HG02610 (cell line): ENCODE data around the gene ZXDC.

Experiments used
- ATAC-seq: cut with Tn5 transposase; IDR thresholded peaks from one replicate; pipeline ENCODE4 v1.9.1; 2021; ENCODE audit warnings: mild to moderate bottlenecking, moderate library complexity; ENCODE audit not compliant: unreplicated experiment

ZXDC gene

DNA sequence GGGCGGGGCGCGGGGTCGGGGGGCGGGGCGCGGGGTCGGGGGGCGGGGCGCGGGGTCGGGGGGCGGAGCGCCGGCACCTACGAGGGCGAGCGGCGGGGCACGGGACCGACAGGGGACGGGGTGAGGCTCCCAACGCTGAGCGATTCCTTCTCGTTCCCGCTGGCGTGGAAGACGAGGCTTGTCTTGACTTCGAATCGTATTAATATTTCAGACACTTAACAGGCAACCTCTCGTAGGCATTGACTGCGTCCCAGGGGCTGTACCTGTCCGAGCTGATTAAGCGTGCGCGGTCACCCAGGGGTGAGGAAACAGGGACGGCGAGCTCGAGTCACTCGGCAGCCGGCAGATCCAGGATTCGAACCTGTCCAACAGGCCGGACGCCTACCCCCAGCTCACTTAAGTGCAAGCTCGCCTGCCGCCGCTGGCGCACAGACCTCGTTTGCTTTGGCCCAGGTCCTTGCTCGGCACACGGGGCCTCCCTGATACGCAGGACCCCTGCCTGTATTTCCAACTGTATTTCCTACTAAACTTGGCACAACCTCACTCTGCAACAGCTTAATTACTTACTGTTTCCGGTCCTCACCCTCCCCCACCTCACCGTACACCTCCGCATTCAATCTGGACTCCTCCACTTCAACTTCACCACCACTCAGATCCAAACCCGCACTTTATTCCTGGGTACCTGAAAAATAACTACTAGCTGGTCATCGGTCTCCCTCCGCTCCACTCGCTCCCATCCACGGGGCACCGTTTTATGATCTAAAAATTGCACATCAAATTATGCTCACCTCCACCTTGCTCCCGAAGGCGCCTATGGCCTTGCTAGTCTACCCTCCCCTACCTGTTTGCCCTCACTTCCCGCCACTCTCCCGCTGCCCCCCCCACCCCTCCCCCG lies 722 bp upstream of the ZXDC start:
- ATAC-seq: peak; percentile 25

DNA sequence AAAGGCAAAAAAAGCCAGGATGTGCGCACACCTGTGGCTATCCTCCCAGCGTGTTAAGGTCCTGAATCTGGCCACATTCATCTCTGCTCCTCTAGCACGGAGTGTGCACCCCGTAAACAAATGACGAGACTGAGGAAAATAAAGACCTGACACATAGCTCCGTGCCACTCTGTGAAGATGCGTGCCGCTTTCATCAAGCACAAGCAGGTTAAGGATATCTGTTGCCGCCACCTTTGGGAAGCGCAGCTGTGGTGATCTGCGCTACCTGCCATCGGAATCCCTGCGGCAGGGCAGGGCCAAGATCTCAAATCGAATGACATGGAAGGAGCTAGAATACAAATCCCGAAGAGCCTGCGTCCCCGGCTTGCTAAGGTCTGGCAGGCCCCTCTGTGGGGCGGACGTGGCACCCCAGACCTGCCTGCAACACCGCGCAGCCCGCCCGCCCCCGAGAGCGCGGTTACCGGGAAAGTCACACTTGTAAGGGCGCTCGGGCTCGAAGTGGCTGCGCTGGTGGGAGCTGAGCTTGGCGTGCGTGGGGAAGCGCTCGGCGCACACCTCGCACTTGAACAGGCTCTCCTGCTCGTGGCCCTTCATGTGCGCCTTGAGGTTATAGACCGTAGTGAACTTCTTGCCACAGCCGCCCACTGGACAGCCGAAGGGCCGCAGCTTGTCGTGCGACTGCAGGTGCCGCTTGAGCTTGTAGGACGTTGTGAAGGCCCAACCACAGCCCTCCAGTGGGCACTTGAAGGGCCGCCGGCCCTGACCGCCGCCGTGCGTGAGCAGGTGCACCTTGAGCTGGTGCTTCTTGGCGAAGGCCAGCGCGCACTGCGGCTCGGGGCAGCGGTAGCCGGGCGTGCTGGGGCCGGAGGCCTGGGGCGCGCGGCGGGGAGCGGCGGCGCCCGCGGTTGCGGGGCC lies 936 bp downstream of the ZXDC start:
- ATAC-seq: peak; percentile 14

DNA sequence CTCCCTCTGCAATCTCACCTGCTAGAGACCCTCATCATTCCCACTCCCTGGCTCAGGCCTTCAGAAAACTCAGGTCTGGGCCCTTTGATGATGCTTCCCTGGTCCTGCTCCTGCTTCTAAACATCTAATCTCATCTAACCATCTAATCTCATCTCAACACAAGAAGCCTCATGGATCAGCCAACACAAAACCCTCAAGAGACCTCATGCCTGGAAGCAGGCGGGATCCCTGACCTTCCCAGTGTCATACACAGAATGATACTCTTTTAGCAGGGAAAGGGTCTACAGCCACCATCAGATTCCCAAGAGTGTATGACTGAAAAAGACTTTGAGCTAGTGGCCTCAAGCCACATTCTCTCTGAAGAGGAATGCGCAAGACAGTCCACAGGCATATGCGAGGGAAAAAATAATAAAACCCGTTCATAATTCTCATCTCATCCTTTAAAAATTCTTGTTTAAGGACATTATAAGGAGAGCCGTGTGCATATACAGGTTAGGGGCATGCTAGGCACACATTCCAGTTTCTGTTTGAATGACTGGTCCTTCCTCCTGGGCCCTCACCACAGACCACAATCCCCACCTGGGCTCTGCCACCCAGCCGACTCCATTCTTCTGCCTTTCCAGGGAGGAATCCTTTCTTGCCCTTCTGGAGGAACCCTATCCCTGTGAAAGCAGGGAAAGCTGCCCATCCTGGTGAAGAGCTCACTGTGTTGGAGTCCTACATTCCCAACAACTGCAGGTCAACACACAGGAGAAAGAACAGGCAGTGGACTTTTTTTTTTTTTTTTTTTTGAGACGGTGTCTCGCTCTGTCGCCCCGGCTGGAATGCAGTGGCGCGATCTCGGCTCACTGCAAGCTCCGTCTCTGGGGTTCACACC lies 2.2 kb downstream of the ZXDC start:
- ATAC-seq: no peak

DNA sequence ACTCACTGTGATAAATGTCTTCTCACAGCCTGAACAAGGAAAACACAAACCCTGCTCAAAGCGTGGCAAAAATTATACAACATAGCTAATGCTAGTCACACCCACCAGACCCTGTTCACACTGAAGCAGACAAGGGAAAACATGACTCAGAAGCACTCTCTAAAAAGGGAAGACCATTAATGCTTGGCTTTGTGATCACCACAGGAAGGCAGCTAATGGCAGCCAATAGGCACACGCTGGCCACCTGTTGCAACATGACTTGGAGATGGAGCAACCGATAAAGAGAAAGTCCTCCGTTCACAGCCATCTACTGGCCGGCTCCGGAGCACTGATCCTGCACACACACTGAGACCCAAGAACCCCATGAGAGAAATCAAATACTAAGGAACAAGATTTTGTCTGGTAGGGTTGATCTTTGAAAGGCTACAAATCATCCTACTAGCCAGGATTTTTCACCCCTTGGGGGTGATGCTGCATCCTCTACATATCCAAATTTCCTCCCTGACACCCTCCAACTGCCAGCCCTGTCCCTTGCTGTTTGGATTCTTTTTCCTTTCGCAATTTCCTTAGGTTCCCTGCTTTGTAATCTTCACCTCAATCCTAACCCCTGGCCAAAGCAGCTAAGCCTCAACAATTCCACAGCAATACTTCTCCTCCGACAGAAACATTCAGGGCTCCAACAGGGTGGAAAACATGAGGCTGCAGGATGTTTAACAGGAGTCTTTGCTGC lies 3.2 kb downstream of the ZXDC start:
- no peak for ATAC-seq

DNA sequence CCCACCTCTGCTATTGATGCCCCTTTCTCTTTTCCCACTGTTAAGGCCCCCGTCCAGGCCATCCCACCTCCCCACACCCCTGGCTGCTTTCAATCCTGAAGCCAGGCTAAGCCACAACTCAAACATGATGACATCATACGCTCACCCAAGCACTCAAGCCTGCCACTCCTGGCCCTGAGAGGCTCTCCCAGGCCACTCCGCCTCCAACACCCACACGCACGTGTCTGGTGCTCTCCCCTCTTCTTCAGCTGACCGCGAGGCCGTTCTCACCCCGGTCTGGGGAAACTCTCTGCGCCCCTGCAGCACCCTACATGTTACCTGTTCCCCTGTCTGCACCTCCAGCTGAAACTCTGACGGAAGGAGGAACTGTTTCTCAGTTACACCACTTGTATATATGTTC lies 6.2 kb downstream of the ZXDC start:
- ATAC-seq: no peak

DNA sequence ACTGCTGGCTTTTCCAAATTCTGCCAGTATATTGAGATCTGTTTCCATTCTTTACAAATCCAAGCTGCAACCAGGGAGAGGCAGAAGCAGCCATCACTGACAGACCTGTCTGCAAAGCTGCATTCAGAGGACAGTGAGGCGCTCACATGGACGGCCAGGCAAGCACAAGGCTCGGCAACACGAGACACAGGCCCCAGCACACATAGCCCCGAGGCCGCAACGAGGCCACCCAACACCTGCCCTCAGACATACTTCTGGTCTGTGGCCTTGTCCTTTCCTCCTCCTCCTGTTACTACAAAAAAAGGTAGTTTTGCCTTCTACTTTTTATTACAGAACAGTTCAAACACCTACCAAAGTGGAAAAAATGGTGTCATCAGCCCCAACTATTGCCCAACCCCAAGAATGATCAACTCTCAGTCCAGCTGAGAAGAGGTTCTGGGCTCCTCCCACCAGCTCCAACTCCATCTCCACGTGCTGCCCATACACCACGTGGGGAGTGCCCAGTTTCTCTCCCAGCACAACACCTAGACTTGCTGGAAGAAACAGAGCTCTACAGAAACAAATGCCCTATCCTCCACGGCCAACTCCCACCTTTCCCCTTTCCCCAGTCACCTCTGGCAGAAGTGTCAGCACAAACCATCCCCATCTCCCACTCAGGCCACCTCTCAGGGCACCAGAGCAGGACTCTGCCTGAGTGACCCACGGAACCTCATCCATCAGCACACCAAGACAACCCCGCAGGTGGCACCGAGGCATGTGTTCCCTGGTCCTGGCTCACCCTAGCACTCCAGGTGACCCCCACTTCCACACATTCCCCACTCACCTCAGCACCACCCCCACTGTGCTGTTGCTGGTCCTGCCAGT lies 7.4 kb downstream of the ZXDC start:
- ATAC-seq: no peak

DNA sequence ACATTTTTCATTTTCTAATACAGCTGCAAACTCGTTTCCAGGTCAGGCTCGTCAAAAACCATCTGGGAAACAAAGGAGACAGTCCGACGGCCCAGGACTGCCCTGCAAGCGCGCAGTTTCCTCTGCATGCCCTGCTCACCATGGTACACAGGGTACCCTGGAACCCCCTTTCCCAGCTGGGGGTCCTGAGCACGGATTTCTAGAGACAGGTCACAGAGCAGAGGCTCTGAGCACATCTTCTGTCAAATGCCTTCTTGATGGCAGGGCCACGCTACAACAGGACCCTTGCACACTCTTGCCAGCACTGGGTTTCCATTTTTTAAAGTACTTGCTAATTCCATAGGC lies 8.1 kb downstream of the ZXDC start:
- no peak for ATAC-seq

DNA sequence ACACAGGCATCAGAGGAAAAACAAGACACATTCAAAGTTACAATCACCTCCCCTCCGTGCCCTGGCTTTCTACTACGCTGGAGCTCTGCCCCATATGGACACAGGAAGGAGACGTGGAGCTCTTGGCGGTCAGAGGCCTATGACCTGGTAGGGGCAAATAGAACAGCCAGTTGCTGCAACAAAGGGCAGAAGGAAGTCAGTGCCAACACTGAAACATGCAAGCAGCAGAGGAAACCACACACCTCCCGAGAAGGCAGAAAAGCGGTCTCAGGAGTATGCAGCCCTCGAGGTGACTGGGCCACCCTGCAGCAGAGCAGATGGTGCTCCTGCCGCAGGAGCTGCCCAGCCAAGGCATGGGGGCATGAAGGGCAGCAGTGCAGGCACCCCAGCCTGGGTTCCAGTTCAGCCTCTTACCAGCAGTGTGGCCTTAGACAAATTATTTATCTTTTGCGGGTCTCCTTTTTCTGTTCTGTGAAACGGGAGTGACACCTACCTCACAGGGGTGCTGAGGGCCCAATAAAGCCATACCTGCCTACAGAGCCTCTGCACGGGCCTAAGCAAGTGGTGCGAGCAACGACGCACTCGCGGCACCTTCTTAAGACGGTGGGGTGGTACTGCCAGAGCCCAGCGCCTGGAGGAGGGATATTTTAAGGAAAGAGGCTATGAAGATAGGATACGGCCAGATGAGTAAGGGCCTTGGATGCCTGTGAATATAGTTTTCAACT lies 8.6 kb downstream of the ZXDC start:
- no peak for ATAC-seq

DNA sequence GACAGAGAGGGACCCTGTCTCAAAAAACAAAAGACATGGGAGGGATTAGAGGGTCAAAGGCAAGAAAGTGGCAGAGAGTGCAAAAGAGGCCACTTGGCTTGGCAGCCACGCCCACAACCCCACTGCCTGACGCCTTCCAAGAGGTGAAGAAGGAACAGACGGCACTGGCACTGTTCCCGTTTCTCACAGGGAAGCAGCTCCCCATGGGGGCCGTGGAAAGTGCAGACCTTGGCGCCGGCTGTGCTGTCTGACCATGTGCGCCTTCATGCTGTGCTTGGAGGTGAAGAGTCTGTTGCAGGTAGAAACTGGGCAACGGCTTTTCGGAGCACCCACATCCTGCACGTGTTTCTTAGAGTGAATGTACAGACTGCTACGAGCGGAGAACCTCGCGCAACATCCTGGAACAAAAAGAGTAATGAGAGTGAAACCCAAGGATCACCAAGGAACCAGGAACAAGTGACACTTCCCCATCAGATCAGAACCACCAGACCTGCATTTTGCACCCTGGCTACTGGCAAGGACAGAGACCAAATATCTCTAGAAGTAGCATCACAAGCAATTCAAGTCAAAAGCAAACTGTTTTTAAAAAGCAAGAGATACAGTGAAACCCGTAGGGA lies 9.7 kb downstream of the ZXDC start:
- ATAC-seq: no peak

DNA sequence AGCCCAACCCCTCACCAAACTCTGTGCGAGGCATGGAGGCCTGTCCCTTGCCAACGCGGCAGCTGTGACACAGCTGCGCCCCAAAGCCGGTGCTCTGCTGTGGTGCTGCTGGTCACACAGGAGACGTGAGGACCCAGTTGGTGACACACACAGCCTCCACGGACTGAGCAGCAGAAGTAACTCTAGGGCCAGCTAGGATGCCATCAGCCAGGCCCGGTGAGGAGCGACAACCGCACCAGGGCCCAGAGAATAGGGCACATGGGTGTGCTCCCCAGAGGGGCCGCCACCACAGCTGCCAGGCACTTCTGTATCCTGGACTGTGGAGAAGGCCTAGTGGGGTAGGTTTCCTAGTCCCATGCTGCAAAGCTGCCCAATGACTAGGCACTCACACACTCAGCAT lies 10.7 kb downstream of the ZXDC start:
- ATAC-seq: no peak

DNA sequence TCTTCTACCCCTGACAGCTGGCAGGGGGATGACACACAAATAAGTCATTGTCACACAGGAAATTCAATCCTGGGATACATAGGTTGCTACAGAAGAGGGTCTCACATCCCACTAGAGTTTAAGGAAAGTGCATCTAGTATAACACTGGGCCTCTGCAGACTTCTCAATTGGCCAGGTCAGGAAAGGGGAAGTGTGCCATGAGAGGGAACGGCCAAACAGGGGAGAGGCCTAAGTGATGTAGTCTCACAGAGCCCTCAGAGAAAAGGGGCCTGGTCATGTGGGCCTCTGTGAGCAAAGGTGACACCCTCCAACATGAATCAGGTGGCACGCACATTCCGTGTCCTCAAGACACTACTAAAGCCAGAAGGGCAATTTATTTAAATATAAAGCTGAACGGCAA lies 11.2 kb downstream of the ZXDC start:
- ATAC-seq: no peak

DNA sequence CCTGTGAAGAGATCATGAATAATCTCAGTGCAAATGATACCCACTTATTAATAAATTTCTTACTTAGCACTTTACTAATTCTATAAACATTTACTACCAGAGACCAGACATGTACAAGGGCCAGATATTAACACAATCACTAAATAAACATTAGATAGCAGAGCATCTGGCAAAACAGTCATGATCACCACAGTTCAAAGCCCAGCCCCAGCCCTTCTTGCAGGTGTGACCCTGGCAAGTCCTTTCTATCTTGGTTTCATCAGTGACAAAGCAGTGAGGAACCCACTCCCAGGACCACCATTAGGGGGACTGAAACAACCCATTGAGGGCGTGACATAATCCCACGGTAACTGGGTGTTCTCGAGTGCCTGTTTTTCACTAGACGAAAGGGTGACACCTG lies 11.6 kb downstream of the ZXDC start:
- no peak for ATAC-seq

DNA sequence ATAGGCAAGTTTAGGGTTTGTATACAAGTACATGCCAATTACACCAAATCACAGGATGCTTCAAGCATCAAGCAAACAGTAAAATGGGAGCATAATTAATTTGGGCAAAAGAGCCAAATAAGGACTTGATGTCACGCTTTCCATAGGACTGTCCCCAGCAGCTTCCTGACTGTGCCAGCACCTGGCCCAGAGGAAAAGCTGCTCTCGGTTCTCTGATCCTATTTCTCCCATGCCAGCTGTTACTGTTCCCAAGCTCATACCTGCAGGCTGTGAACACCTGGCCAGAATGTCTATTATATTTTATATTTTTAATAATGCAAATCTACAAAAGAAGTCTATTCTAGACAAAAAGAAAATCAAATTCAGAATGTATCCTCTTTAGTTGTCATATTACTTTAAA lies 12.2 kb downstream of the ZXDC start:
- no peak for ATAC-seq

DNA sequence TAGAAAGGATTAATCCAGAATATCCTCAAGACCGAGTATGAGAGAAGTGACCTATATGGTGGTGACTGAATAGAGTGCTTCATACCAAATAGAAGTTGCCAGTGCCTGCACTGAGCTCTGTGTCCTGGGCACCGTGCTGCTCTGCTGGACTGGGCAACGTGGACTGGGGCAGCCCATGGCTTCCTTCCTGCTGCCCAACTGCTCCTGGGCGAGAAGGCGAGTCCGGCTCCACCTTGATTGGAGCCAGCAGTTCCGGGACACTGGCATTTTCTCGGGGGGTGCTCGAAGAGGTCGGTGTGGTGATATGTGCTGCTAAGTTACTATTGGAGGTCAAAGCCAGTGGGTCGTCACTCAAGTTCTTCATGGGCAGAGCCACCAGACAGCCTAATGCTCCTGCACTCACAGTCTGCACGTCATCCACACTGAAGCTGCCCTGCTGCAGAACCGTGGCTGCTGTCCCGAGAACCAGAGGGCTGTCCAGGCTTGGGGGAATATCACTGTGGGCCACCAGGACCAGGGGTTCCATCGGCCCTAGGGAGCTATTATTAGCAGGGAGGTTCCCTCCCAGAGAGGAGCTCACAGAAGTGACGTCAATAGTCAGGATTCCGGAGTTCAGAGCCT lies 14.1 kb downstream of the ZXDC start:
- no peak for ATAC-seq

DNA sequence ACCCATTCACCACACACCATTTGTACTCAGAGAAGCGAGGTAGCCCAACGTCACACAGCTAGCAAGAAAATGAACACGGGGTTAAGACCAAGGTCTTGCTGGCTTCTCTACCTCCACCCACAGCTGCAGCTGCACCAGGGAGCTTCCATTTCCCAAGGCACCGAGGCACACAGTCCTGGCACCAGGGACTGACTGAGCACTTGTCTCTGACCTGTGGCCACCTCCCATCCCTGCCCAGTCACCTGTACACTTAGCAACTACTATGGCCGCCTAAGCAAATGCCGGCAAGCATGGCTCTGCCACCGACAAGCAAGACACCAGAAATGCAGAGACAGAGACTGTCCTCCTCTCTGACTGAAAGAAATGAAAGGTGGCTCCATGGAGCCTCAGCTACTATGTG lies 15.3 kb downstream of the ZXDC start:
- ATAC-seq: no peak

DNA sequence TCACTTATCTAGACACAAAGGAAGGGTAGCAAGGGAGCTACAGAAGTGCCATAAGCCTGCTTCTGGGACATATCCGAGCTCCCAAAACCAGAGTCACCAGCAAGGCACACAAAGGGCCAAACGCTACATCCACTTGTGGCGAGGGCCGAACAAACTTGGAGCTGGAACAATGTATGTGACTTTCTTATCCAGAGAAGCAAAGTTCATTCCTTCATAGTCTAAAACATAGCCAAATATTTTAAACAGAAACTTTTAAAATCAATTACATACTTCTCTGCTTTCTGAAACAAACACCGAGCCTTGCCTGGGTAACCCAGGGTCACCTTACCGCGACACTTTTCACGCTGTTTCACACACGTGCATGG lies 15.9 kb downstream of the ZXDC start:
- no peak for ATAC-seq

DNA sequence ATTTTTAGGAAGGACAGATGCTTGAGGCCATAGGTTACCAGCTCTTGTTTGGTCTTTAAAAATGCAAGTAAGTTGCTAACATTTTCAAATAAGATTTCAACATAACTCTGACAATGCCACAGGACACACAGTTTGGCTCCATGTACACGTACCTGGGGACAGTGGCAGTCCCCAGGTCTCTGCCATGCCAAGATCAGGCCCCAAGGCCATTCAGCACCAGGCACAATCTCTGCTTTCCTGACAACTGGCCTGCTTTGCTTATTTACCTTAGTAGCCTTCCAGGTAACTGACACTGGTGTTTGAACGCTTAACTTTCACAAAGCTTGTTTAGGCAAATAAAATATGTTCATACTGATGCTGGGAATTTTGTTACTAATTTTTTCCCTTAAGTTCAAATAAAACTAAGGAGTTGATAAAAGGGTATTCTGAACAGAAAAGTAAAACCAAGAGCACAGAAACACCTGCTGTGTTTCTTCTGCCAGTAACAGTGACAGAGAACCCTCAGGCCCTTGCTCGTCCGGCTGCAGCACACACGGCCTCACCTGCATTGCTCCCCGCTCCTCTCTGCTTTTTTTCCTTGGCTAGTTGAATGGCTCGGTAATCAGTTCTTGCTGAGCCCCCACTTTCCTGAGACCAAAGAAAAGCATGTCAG lies 16.5 kb downstream of the ZXDC start:
- no peak for ATAC-seq
